ENCODE measurements around the gene WFDC10A. TPM values are rescaled to one million over a fixed set of nuclear protein-coding genes. Genes with fewer than 3 reads are reported as not detected.

The WFDC10A gene
- total and polyA plus RNA-seq, 9 of the 15 experiments (the other 6 are each of a cell fraction or from before 2014, with no cell fraction given), result not detected

- in situ Hi-C loops (cut with MboI), result no loop called here
- TF ChIP-seq HEY1 (CRISPR knock-in tag; IDR thresholded peaks at IDR 0.05; ENCODE audit: borderline replicate concordance) (no peak), RUNX1 (IDR thresholded peaks at IDR 0.05; ENCODE audit: low read depth) (no peak), ATF4 (CRISPR knock-in tag; IDR thresholded peaks at IDR 0.05) (no peak), NCOA6 (IDR thresholded peaks at IDR 0.05) (no peak), SIRT6 (IDR thresholded peaks at IDR 0.05; ENCODE audit: low read depth, low read length) (no peak)
- TF ChIP-seq, protein P1, sequence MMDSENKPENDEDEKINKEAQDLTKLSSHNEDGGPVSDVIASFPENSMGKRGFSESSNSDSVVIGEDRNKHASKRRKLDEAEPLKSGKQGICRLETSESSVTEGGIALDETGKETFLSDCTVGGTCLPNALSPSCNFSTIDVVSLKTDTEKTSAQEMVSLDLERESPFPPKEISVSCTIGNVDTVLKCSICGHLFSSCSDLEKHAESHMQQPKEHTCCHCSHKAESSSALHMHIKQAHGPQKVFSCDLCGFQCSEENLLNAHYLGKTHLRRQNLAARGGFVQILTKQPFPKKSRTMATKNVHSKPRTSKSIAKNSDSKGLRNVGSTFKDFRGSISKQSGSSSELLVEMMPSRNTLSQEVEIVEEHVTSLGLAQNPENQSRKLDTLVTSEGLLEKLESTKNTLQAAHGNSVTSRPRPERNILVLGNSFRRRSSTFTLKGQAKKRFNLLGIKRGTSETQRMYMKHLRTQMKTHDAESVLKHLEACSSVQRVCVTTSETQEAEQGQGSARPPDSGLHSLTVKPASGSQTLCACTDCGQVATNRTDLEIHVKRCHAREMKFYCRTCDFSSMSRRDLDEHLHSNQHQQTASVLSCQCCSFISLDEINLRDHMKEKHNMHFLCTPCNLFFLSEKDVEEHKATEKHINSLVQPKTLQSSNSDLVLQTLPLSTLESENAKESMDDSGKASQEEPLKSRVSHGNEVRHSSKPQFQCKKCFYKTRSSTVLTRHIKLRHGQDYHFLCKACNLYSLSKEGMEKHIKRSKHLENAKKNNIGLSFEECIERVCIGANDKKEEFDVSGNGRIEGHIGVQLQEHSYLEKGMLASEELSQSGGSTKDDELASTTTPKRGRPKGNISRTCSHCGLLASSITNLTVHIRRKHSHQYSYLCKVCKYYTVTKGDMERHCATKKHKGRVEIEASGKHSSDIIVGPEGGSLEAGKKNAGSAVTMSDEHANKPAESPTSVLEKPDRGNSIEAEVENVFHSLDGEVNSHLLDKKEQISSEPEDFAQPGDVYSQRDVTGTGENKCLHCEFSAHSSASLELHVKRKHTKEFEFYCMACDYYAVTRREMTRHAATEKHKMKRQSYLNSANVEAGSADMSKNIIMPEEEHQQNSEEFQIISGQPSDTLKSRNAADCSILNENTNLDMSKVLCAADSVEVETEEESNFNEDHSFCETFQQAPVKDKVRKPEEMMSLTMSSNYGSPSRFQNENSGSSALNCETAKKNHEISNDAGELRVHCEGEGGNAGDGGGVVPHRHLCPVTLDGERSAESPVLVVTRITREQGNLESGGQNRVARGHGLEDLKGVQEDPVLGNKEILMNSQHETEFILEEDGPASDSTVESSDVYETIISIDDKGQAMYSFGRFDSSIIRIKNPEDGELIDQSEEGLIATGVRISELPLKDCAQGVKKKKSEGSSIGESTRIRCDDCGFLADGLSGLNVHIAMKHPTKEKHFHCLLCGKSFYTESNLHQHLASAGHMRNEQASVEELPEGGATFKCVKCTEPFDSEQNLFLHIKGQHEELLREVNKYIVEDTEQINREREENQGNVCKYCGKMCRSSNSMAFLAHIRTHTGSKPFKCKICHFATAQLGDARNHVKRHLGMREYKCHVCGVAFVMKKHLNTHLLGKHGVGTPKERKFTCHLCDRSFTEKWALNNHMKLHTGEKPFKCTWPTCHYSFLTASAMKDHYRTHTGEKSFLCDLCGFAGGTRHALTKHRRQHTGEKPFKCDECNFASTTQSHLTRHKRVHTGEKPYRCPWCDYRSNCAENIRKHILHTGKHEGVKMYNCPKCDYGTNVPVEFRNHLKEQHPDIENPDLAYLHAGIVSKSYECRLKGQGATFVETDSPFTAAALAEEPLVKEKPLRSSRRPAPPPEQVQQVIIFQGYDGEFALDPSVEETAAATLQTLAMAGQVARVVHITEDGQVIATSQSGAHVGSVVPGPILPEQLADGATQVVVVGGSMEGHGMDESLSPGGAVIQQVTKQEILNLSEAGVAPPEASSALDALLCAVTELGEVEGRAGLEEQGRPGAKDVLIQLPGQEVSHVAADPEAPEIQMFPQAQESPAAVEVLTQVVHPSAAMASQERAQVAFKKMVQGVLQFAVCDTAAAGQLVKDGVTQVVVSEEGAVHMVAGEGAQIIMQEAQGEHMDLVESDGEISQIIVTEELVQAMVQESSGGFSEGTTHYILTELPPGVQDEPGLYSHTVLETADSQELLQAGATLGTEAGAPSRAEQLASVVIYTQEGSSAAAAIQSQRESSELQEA (IDR thresholded peaks at IDR 0.05; ENCODE audit: low read depth), result no peak
Observed at GRCh38 chr20:45607810-45608209, 21.7 kb upstream of the WFDC10A start.

More at GRCh38 chr20:45607810-45608209, 21.7 kb upstream of the WFDC10A start:
- ATAC-seq, result no peak
- no peaks in the 10 kb centered on the region for H3K36me3 ChIP-seq (ENCODE audit: control insufficient read depth, insufficient read depth, low read length)
- H3K4me3 ChIP-seq, result no peak overlapping the region
- intact Hi-C loops (cut with micrococcal nuclease), result no loop called here
- no peak overlapping the region for H2AFZ ChIP-seq (ENCODE audit: low read depth, low read length)
- H3K4me2 ChIP-seq (ENCODE audit: insufficient read depth, low read length), result no peak overlapping the region
- no peaks in the 10 kb centered on the region for H3K9me3 ChIP-seq (replicated peaks; ENCODE audit: control insufficient read depth, insufficient read depth, low read depth, low read length)
- no peaks in the 10 kb centered on the region for H3K79me2 ChIP-seq (ENCODE audit: control insufficient read depth, insufficient read depth, low read length)
- no peak for DNase-seq (ENCODE audit: extremely low read depth in 1 of 4, low spot score in 3 of 4)
- no peaks in the 10 kb centered on the region for H4K20me1 ChIP-seq (replicated peaks; ENCODE audit: control insufficient read depth, insufficient read depth, low read length)
- ChIA-PET CTCF (ENCODE audit: low intra/inter-chr PET ratio) (no interaction called here), POLR2A (no interaction called here)
- no peak for FAIRE-seq
- H3K27me3 ChIP-seq (ENCODE audit: control insufficient read depth in 2 of 2, insufficient read depth in 2 of 2, low read length in 2 of 2), result no peaks in the 10 kb centered on the region
- no TSS peak for BruUV-seq (replicated peaks)
- no peak overlapping the region for H3K27ac ChIP-seq (ENCODE audit: extremely low read depth, low read depth, low read length)
- H3K9me1 ChIP-seq (ENCODE audit: control insufficient read depth, insufficient read depth, low read length), result no peaks in the 10 kb centered on the region
- H3K9ac ChIP-seq (ENCODE audit: insufficient read depth in 1 of 2, low read depth in 2 of 2, low read length in 2 of 2), result no peak overlapping the region
- H3K4me1 ChIP-seq (replicated peaks in 1 of 2; ENCODE audit: control insufficient read depth in 2 of 2, insufficient read depth in 2 of 2, low read length in 2 of 2), result no peaks in the 10 kb centered on the region; a peak in 1 of 5 replicates
- WGBS (ENCODE audit: insufficient coverage, low coverage, missing lambda C conversion rate), result 4% methylated on average over 1 of the region's 1 CpG

Data from K562 (cell line).